A673 (cell line): ENCODE results near the gene MYO1E.

ENCODE experiments used
- EZH2 ChIP-seq: fragments of 200-600 bp; sonication (generic); IDR thresholded peaks from 2 replicates; pipeline ENCODE4 v1.6.1; 2017; ENCODE audit warnings: borderline replicate concordance, low read depth, mild to moderate bottlenecking, mixed read lengths, antibody characterized with exemption, low read length; ENCODE audit not compliant: poor library complexity, severe bottlenecking
- TF ChIP-seq, protein P1 (sequence below): fragments of 300-800, 200-600 bp; sonication (generic); conservative IDR thresholded peaks from 2 replicates; pipeline ENCODE4 v1.5.1; 2017; ENCODE audit warnings: low read depth, mild to moderate bottlenecking, antibody characterized with exemption, low read length, moderate library complexity, mixed read lengths

DNA sequence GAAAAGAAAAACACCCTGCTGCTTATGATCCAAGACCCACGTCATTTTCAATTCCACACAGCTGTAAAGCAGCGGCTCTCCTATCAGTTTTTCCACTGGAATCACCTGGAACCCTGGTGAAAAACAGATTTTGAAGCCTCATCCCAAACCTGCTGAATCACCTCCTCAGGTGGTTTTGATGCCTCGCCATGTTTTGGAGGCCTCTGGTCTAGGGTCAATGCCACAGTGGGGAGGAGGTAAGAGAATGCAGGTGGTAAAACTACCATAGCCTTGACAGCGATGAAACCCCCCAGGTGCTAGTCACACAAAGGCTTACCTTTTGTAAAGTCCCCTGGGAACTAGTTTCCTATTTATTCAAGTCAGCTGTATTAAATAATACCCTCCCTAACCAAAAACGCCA is 24.8 kb downstream of the MYO1E start:
- TF ChIP-seq, protein P1, sequence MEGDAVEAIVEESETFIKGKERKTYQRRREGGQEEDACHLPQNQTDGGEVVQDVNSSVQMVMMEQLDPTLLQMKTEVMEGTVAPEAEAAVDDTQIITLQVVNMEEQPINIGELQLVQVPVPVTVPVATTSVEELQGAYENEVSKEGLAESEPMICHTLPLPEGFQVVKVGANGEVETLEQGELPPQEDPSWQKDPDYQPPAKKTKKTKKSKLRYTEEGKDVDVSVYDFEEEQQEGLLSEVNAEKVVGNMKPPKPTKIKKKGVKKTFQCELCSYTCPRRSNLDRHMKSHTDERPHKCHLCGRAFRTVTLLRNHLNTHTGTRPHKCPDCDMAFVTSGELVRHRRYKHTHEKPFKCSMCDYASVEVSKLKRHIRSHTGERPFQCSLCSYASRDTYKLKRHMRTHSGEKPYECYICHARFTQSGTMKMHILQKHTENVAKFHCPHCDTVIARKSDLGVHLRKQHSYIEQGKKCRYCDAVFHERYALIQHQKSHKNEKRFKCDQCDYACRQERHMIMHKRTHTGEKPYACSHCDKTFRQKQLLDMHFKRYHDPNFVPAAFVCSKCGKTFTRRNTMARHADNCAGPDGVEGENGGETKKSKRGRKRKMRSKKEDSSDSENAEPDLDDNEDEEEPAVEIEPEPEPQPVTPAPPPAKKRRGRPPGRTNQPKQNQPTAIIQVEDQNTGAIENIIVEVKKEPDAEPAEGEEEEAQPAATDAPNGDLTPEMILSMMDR = no peak
- no peak for TF ChIP-seq EZH2
